IMR-90 (cell line): ENCODE results near the gene TEX35. TPM values are rescaled to one million over a fixed set of nuclear protein-coding genes. Genes with fewer than 3 reads are reported as not detected.
A peak's percentile ranks its signal among the peaks of the same experiment; 100 is the strongest.

Source experiments
- ATAC-seq: fragments of 200-7000 bp; cut with Tn5 transposase; 2 replicates; pipeline ENCODE4 v1.9.1; 2020; ENCODE audit warnings: low read depth, mild to moderate bottlenecking, moderate library complexity
- BruUV-seq: library from RNA; stranded (reverse); fragments of 400-500 nt; replicated peaks from 2 replicates; lab custom pipeline; 2021; lab: Mats Ljungman, UMichigan
- CTCF ChIA-PET: fragments of 300-600 bp; formaldehyde crosslinking; extraction: SDS; loops from one replicate; lab custom pipeline; 2021; ENCODE audit warnings: antibody characterized with exemption; lab: Yijun Ruan, JAX
- POLR2A ChIA-PET: fragments of 300-600 bp; sonication (Branson Sonifier 250); formaldehyde crosslinking; loops from one replicate; lab custom pipeline; 2022; ENCODE audit warnings: antibody characterized with exemption; ENCODE audit not compliant: unreplicated experiment; lab: Charles Lee
- DNase-seq: peaks from one replicate; pipeline ENCODE4 v3.0.0; 2013
- H2AFZ ChIP-seq: replicated peaks from 2 replicates; pipeline ENCODE3; 2013; ENCODE audit warnings: low read length, mild to moderate bottlenecking; ENCODE audit not compliant: poor library complexity
- H2AK5ac ChIP-seq: 2 replicates; pipeline ENCODE4 v1.6.1; 2013; ENCODE audit warnings: low read depth, low read length, inconsistent platforms
- H2AK9ac ChIP-seq: replicated peaks from 2 replicates; pipeline ENCODE3; 2013; ENCODE audit warnings: mild to moderate bottlenecking, low read depth, low read length, moderate library complexity; ENCODE audit not compliant: poor library complexity
- H2BK120ac ChIP-seq: 2 replicates; pipeline ENCODE4 v1.6.1; 2013; ENCODE audit warnings: low read depth, low read length, inconsistent platforms
- H2BK15ac ChIP-seq: 3 replicates; pipeline ENCODE4 v1.6.1; 2013; ENCODE audit warnings: low read depth, low read length, inconsistent platforms
- H2BK20ac ChIP-seq: 2 replicates; pipeline ENCODE4 v1.6.1; 2013; ENCODE audit warnings: low read depth, mild to moderate bottlenecking, inconsistent platforms, low read length, moderate library complexity
- H2BK5ac ChIP-seq: 2 replicates; pipeline ENCODE4 v1.6.1; 2013; ENCODE audit warnings: mild to moderate bottlenecking, low read depth, low read length, inconsistent platforms; ENCODE audit not compliant: poor library complexity, severe bottlenecking
- H3K14ac ChIP-seq: replicated peaks from 2 replicates; pipeline ENCODE4 v1.6.1; 2013; ENCODE audit warnings: low read depth, low read length, inconsistent platforms
- H3K18ac ChIP-seq: 2 replicates; pipeline ENCODE4 v1.6.1; 2013; ENCODE audit warnings: low read depth, low read length, control low read depth
- H3K23ac ChIP-seq: 2 replicates; pipeline ENCODE4 v1.6.1; 2013; ENCODE audit warnings: low read depth, low read length, inconsistent platforms
- H3K27ac ChIP-seq: 2 replicates; pipeline ENCODE4 v1.5.1; 2013; ENCODE audit warnings: mild to moderate bottlenecking, control low read depth, low read length; ENCODE audit not compliant: insufficient read depth
- H3K27me3 ChIP-seq: 2 replicates; pipeline ENCODE4 v1.6.1; 2013; ENCODE audit warnings: low read length; ENCODE audit not compliant: control insufficient read depth, insufficient read depth
- H3K36me3 ChIP-seq: 2 replicates; pipeline ENCODE4 v1.6.1; 2013; ENCODE audit warnings: low read length, mixed read lengths; ENCODE audit not compliant: control insufficient read depth, insufficient read depth
- H3K4ac ChIP-seq: 2 replicates; pipeline ENCODE4 v1.6.1; 2013; ENCODE audit warnings: low read depth, low read length, inconsistent platforms
- H3K4me1 ChIP-seq: 2 replicates; pipeline ENCODE4 v1.6.1; 2013; ENCODE audit warnings: low read length, mixed read lengths; ENCODE audit not compliant: control insufficient read depth, insufficient read depth
- H3K4me2 ChIP-seq: 2 replicates; pipeline ENCODE4 v1.6.1; 2013; ENCODE audit warnings: low read depth, mild to moderate bottlenecking, control low read depth, low read length, moderate library complexity
- H3K4me3 ChIP-seq: 2 replicates; pipeline ENCODE4 v1.5.1; 2013; ENCODE audit warnings: low read depth, mild to moderate bottlenecking, control low read depth, low read length, moderate library complexity; ENCODE audit not compliant: insufficient read depth
- H3K56ac ChIP-seq: 2 replicates; pipeline ENCODE4 v1.6.1; 2013; ENCODE audit warnings: low read length, inconsistent platforms; ENCODE audit not compliant: insufficient read depth; ENCODE audit errors: extremely low read depth
- H3K79me1 ChIP-seq, 2 experiments: 2 replicates each; pipeline ENCODE4 v1.6.1; 2013; ENCODE audit warnings: low read length in 2 of 2, inconsistent platforms in 1 of 2, low read depth in 1 of 2
- H3K9ac ChIP-seq: 2 replicates; pipeline ENCODE4 v1.6.1; 2013; ENCODE audit warnings: low read depth, low read length, control low read depth
- H3K9me1 ChIP-seq: 2 replicates; pipeline ENCODE4 v1.6.1; 2013; ENCODE audit warnings: low read length, inconsistent platforms; ENCODE audit not compliant: insufficient read depth
- H3K9me3 ChIP-seq: 2 replicates; pipeline ENCODE4 v1.6.1; 2013; ENCODE audit warnings: low read length; ENCODE audit not compliant: control insufficient read depth, insufficient read depth
- H4K20me1 ChIP-seq: 2 replicates; pipeline ENCODE4 v1.6.1; 2013; ENCODE audit warnings: low read length, inconsistent platforms; ENCODE audit not compliant: insufficient read depth
- H4K5ac ChIP-seq: 2 replicates; pipeline ENCODE4 v1.6.1; 2013; ENCODE audit warnings: mild to moderate bottlenecking, low read depth, low read length, control low read depth
- H4K8ac ChIP-seq, 2 experiments: 2 replicates each; pipeline ENCODE4 v1.6.1; 2013; ENCODE audit warnings: low read depth in 2 of 2, low read length in 2 of 2, control low read depth in 1 of 2, inconsistent platforms in 1 of 2
- H4K91ac ChIP-seq: 2 replicates; pipeline ENCODE4 v1.6.1; 2013; ENCODE audit warnings: low read depth, low read length, inconsistent platforms; ENCODE audit not compliant: insufficient read depth
- BHLHE40 ChIP-seq: fragments of 150-350 bp; IDR thresholded peaks from 2 replicates; pipeline ENCODE4 v1.6.1; 2016; ENCODE audit warnings: mild to moderate bottlenecking, low read depth, low read length
- CHD1 ChIP-seq: IDR thresholded peaks from 2 replicates; pipeline ENCODE4 v1.6.1; 2012; ENCODE audit warnings: low read depth, low read length, improper control_type of control experiment
- ELK1 ChIP-seq: fragments of 150-350 bp; IDR thresholded peaks from 2 replicates; pipeline ENCODE4 v1.6.1; 2016; ENCODE audit warnings: low read depth, mild to moderate bottlenecking, low read length, moderate library complexity, borderline replicate concordance
- FOS ChIP-seq: fragments of 150-350 bp; IDR thresholded peaks from 2 replicates; pipeline ENCODE4 v1.6.1; 2016; ENCODE audit warnings: low read depth, low read length
- MAZ ChIP-seq: IDR thresholded peaks from 2 replicates; pipeline ENCODE4 v1.6.1; 2012; ENCODE audit warnings: low read depth, mild to moderate bottlenecking, low read length, improper control_type of control experiment, moderate library complexity, borderline replicate concordance
- NFE2L2 ChIP-seq: fragments of 150-350 bp; IDR thresholded peaks from 2 replicates; pipeline ENCODE4 v1.6.1; 2016; ENCODE audit warnings: low read depth, mild to moderate bottlenecking, low read length
- POLR2A ChIP-seq: IDR thresholded peaks from 2 replicates; pipeline ENCODE4 v1.6.1; 2012; ENCODE audit warnings: mild to moderate bottlenecking, low read depth, low read length
- RAD21 ChIP-seq: IDR thresholded peaks from 2 replicates; pipeline ENCODE4 v1.6.1; 2012; ENCODE audit warnings: low read length, improper control_type of control experiment
- RCOR1 ChIP-seq: IDR thresholded peaks from 2 replicates; pipeline ENCODE4 v1.6.1; 2012; ENCODE audit warnings: mild to moderate bottlenecking, low read length, improper control_type of control experiment; ENCODE audit not compliant: insufficient replicate concordance
- RFX5 ChIP-seq: IDR thresholded peaks from 2 replicates; pipeline ENCODE4 v1.8.0; 2012; ENCODE audit warnings: low read depth, mild to moderate bottlenecking, low read length, moderate library complexity
- USF2 ChIP-seq: fragments of 150-350 bp; IDR thresholded peaks from 2 replicates; pipeline ENCODE4 v1.6.1; 2017; ENCODE audit warnings: mild to moderate bottlenecking, antibody characterized with exemption, low read length, low read depth
- WGBS, 2 experiments: methylation state at CpG; one replicate each; pipeline versions ENCODE4 v1.1.5 to v1.1.7; 2013; ENCODE audit warnings: missing lambda C conversion rate in 2 of 2; ENCODE audit not compliant: insufficient read length in 1 of 2; ENCODE audit errors: extremely low coverage in 2 of 2; 5-methylcytosine and 5-hydroxymethylcytosine counted together
- dilution Hi-C: fragments of 300-500 bp; cut with HindIII; formaldehyde crosslinking; loops from one replicate; pipeline ENCODE4 v1.14.3; 2018; ENCODE audit warnings: low sequenced_read_pairs; ENCODE audit not compliant: unreplicated experiment
- in situ Hi-C: fragments of 300-500 bp; cut with MboI; formaldehyde crosslinking; loops from 3 replicates; pipeline ENCODE4 v1.14.3; 2019; ENCODE audit warnings: low sequenced_read_pairs, inconsistent platforms, mixed read lengths
- intact Hi-C: fragments of 100-400 bp; cut with micrococcal nuclease; formaldehyde crosslinking; loops from 2 replicates; pipeline ENCODE4 v1.10.0; 2022
- polyA plus RNA-seq, 3 experiments: library from polyadenylated mRNA; depleted of rRNA; stranded (reverse); fragments of >200 nt; gene quantifications; 2 replicates each; pipeline ENCODE4 v1.2.3, GENCODE V29; 2012; ENCODE audit warnings: low replicate concordance in 1 of 3
- total RNA-seq: library from RNA; depleted of rRNA; stranded (reverse); fragments of >200 nt; gene quantifications from 2 replicates; pipeline ENCODE4 v1.2.3, GENCODE V29; 2012

Gene TEX35
- total and polyA plus RNA-seq, 2 of the 4 experiments (the other 2 are of a cell fraction), result 0.05 TPM; not detected in 1

DNA sequence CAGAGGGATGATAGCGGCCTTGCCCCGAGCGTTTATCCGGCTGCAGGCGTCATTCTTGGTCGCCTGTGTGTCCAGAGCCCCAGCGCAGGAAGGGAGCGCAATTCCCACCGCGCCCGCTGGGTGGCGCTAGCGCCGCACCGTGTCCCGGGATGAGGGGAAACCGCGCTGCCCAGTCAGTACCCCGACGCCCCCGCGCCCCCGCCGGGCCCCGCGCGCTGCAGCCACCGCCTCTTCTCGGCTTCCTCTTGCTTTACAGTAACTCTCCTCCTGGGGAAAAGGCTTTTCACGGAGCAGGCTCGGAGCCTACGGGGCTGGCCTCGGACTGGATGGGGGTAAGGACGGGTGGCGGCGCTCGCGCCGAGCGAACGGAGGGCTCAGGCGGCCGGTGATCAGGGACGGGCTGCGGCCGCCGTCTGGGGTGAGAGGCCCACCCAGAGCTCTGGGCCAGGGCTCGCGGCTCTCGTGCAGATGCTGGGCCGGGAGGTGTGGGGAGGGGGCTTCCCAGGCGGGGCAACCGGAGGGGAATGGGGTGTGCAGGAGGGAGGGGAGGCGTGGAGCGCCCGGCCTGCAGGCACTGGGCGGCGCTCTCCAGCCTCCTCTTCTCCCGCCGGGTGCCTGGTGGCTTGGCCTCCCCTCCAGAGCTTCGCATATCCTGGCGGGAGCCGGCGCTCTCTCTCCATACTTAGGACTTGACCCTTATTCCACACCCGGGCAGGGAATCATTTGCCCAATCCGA lies 29.8 kb downstream of the TEX35 start (continued):
- TF ChIP-seq USF2 (no peak), CHD1 (no peak; the same call in 1 of the 2 replicates), FOS (no peak)

GRCh38 chr1:178543290-178543607 lies 30.3 kb downstream of the TEX35 start:
- no peaks in the 10 kb centered on the region for H3K27me3 ChIP-seq
- H3K4me2 ChIP-seq, result peak overlapping the region; percentile 88
- in situ Hi-C loops (loop anchor here (10.0 kb wide), 2 partner anchors 192 to 222 kb away; no protein-coding TSS in a partner anchor), intact Hi-C loops (loop anchor here (1.0 to 10.0 kb wide), 9 partner anchors 66 to 362 kb away; no protein-coding TSS in a partner anchor), dilution Hi-C loops (no loop called here)
- H3K56ac ChIP-seq, result peak overlapping the region; percentile 76
- H4K5ac ChIP-seq, result peak overlapping the region; percentile 90
- peak overlapping the region; percentile 29 for H3K14ac ChIP-seq
- H3K36me3 ChIP-seq, result peaks cover 13% of the 10 kb centered on the region; the same call in 1 of the 2 replicates
- TF ChIP-seq NFE2L2, result no peak
- TF ChIP-seq RCOR1, result no peak
- no peak for TF ChIP-seq MAZ
- TF ChIP-seq ELK1, result no peak
- TF ChIP-seq USF2, result no peak
- no peak for TF ChIP-seq RAD21
- TF ChIP-seq BHLHE40, result no peak
- TF ChIP-seq RFX5, result no peak
- TF ChIP-seq POLR2A, result no peak
- H2BK5ac ChIP-seq, result peak overlapping the region; percentile 90
- H3K4me1 ChIP-seq, result peaks cover 35% of the 10 kb centered on the region
- peaks cover 28% of the 10 kb centered on the region for H3K9me1 ChIP-seq
- peak overlapping the region; percentile 20; the same call in 1 of the 3 replicates for H2BK15ac ChIP-seq
- peaks cover 20 to 47% of the 10 kb centered on the region in 2 experiments for H3K79me1 ChIP-seq
- DNase-seq (no peak), ATAC-seq (peak; percentile 0; the same call in 1 of the 2 replicates)
- H3K9ac ChIP-seq, result peak overlapping the region; percentile 78
- ChIA-PET CTCF (interaction anchor here (0.6 to 2.4 kb wide), 18 partner anchors 29 to 463 kb away, joined by 3 to 16 read pairs (median 3); no protein-coding TSS in a partner anchor), POLR2A (interaction anchor here (1.4 kb wide), 1 partner anchor 183 kb away, joined by 3 read pairs; no protein-coding TSS in a partner anchor)
- peak overlapping the region; percentile 63 for H2BK120ac ChIP-seq
- peak overlapping the region; percentile 39 for H4K91ac ChIP-seq
- H3K4me3 ChIP-seq, result peak overlapping the region; percentile 64
- H3K9me3 ChIP-seq, result no peaks in the 10 kb centered on the region
- peak overlapping the region; percentile 43 for H3K23ac ChIP-seq
- peak overlapping the region; percentile 41 for H2BK20ac ChIP-seq
- H3K4ac ChIP-seq, result peak overlapping the region; percentile 58
- no TSS peak for BruUV-seq
- H2AFZ ChIP-seq, result peak overlapping the region; percentile 92
- H3K18ac ChIP-seq, result peak overlapping the region; percentile 68
- H4K20me1 ChIP-seq, result no peaks in the 10 kb centered on the region
- H2AK9ac ChIP-seq, result peak overlapping the region; percentile 12
- 0% methylated on average over 1 of the region's 10 CpGs; no CpG with 5 or more reads in 1 of the 2 experiments for WGBS, 2 experiments
- H3K27ac ChIP-seq, result peak overlapping the region; percentile 93
- H2AK5ac ChIP-seq, result peak overlapping the region; percentile 1; the same call in 1 of the 2 replicates
- peak overlapping the region; percentile 48 to 77 for H4K8ac ChIP-seq
